Heart left ventricle (tissue), 13 donors: ENCODE results near the gene RPL12.

ENCODE experiments used
- POLR2A ChIP-seq, 2 donors: fragments of 450-650 bp; IDR thresholded peaks; one replicate each; pipeline ENCODE4 v1.6.1; 2017; ENCODE audit warnings: antibody characterized with exemption in 2 of 2, mild to moderate bottlenecking in 2 of 2, moderate library complexity in 2 of 2
- TF ChIP-seq, protein P1 (sequence below), 12 donors: fragments of 200-600 bp; sonication (generic) in 4 of 12; IDR thresholded peaks; one replicate each; pipeline versions ENCODE4 v1.5.0 to v1.8.0; 2018 to 2022; ENCODE audit warnings: antibody characterized with exemption in 12 of 12, mild to moderate bottlenecking in 5 of 12
- donor health status: ischemic (EF 13 %, LVEDD 7.1; RV severe dilation, severe dysfunction).
- donor health status: DM: no; HTN: yes; CAD: no.
- donor health status: DM: no; HTN: no; CAD: no.
- donor health status: ischemic (EF 25% LVEDD 6.9; RV normal size, moderate dysfunction).
- donor health status: ischemic (EF 25% LVEDD 5.7; RV mildly dilated, moderate dysfunction).
- donor health status: ischemic (EF 35%, LVEDD 5.7; RV mildly dilated, moderate dysfunction).
- donor health status: nonischemic (EF 11% LVEDD 7.7; RV severe dilation, severe dysfunction).
- donor health status: DM: yes; HTN: yes; CAD: no.
- donor health status: PGD.
- donor health status: ischemic (EF 29% LVEDD 5.4; RV normal size, mild dysfunction).
- donor health status: nonischemic (EF 23%, LVEDD 6.1; RV moderate dilation, normal function).

DNA sequence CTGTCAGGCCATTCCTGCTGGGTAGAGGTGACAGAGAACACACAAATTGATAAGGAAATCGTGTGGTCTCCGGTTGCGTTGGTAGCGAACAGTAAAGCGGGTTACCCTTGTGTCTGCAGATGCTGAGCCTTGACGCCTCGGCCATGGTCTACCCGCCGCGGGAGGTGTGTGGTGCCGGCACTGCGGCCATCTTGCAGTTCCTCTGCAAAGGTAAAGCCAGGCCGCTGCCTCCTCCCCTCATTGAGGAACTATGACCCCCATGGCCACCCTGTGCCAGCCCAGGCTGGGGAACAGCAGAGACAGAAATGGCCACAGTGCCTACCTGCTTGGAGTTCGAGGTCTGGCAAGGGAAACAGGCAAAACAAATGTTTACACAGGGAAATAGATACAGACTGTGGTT, 16.4 kb upstream of the RPL12 start:
- TF ChIP-seq, protein P1, sequence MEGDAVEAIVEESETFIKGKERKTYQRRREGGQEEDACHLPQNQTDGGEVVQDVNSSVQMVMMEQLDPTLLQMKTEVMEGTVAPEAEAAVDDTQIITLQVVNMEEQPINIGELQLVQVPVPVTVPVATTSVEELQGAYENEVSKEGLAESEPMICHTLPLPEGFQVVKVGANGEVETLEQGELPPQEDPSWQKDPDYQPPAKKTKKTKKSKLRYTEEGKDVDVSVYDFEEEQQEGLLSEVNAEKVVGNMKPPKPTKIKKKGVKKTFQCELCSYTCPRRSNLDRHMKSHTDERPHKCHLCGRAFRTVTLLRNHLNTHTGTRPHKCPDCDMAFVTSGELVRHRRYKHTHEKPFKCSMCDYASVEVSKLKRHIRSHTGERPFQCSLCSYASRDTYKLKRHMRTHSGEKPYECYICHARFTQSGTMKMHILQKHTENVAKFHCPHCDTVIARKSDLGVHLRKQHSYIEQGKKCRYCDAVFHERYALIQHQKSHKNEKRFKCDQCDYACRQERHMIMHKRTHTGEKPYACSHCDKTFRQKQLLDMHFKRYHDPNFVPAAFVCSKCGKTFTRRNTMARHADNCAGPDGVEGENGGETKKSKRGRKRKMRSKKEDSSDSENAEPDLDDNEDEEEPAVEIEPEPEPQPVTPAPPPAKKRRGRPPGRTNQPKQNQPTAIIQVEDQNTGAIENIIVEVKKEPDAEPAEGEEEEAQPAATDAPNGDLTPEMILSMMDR (IDR thresholded peaks at IDR 0.05): no peak
- no peak for TF ChIP-seq POLR2A (IDR thresholded peaks at IDR 0.05)
